ENCODE measurements around the gene CFAP92.

CFAP92 gene, protein sequence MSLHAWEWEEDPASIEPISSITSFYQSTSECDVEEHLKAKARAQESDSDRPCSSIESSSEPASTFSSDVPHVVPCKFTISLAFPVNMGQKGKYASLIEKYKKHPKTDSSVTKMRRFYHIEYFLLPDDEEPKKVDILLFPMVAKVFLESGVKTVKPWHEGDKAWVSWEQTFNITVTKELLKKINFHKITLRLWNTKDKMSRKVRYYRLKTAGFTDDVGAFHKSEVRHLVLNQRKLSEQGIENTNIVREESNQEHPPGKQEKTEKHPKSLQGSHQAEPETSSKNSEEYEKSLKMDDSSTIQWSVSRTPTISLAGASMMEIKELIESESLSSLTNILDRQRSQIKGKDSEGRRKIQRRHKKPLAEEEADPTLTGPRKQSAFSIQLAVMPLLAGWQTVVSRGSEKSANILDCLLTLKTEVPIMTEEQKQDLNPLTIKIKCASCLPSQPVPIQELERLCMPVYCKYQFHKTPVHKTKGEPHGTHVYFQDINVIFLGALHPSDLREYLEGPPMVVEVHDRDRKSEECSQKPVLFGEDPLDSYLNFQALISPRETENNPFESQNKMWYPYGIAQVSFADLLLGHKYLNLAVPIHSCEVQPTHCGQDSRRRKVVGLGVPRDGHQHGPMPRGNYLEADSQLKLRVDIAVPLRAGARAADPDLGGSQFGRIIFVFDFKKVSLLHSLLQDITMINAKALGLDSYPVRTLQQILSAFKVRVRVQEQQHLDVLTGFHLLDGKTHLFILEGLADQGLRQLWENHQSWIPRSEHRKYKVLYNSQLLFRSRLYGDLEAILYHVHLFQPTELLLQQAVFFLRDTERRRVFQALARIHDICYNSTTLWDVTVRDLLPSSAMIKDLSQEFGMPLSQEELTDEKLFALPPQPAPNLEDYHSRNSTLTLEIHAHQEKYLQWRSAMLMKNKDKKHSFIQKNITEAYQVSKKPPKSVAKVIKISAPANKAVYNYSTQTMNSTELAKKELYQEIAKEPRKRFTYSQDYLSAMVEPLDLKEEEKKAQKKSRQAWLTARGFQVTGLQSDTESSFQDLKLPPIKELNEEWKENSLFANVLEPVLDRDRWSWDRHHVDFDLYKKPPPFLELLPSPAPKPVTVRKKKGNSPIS

GRCh38 chr3:128993461-128994172 lies at the start of gene CFAP92:
TSS of gene CFAP92 (minus strand) at chr3:128994076. CDS start at chr3:128993304, 772 bp downstream.
- DNase-seq (ENCODE audit: low read depth in 4 of 4, low spot score in 1 of 4), result peak; percentile 67 to 86 (median 78)

- no peak for DNase-seq (ENCODE audit: low read depth in 4 of 4, low spot score in 1 of 4)
These were observed 46.9 kb upstream of the CFAP92 start for GRCh38 chr3:129040579-129041300.

GRCh38 chr3:129040039-129040336 lies 46.1 kb upstream of the CFAP92 start:
- no peak for DNase-seq (ENCODE audit: low read depth in 4 of 4, low spot score in 1 of 4)

DNA sequence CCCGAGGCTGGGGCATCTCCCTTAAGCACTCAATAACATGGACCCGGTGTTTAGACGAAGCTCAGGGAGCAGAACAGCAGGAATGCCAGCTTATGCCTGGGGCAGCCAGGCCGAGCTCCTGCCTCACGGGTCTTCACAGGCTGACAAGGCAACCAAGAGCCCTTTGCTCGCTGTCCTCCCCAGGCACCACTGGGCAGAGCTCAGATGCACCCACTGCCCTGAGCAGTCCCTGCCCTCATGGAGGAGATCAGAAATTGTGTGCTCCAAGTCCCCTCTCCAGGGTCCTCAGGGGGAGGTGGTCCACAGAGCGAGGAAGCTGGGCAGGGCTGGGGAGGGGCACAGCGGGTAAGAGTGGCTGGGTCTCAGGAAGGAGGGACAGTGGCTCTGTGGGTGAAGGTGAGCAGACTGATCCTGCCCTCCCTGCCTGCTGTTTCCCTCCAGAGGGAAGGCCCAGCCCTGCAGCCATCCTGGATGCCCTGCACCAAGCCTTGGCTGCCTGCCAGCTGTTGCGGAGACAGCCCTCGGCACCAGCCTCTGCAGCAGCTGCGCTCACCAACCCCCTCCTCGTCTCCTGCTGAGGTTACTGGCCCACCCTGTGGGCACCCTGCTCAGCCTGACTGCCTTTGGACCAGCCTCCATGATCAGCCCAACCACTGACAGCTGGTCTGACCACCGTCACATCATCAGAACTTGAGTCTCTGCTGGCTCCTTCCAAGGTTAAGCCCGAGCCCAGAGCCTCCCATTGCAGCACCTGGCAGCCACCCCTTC lies 45.6 kb upstream of the CFAP92 start:
- no peak for DNase-seq (ENCODE audit: low read depth in 4 of 4, low spot score in 1 of 4)

GRCh38 chr3:129038121-129038855 lies 44.4 kb upstream of the CFAP92 start:
- no peak for DNase-seq (ENCODE audit: low read depth in 4 of 4, low spot score in 1 of 4)

- no peak for DNase-seq (ENCODE audit: low read depth in 4 of 4, low spot score in 1 of 4)
These were observed 43.2 kb upstream of the CFAP92 start for GRCh38 chr3:129037093-129037419.

- DNase-seq (ENCODE audit: low read depth in 4 of 4, low spot score in 1 of 4), result no peak
These were observed 42.6 kb upstream of the CFAP92 start for GRCh38 chr3:129036222-129037092.

GRCh38 chr3:129035360-129036221 lies 41.7 kb upstream of the CFAP92 start:
- DNase-seq (ENCODE audit: low read depth in 4 of 4, low spot score in 1 of 4), result no peak

DNA sequence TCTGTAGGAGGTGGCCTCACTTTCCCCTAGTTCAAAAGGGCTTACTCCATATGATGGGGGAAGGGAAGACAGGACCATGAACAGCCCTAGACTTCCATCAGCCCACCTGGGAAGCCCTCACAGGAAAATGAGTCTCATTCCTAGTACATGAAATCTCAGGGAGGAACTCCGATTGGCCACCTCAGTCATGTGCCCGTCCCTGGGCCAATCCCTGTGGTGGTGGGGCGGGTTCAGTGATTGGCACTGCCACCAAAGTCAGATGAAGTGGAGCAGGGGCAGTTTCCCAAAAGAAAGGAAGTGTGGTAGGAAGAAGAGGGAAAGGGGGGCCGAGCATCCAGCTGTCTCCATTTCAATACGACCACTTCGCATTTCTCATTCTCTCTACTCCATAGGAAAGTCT lies 40.8 kb upstream of the CFAP92 start:
- no peak for DNase-seq (ENCODE audit: low read depth in 4 of 4, low spot score in 1 of 4)

DNA sequence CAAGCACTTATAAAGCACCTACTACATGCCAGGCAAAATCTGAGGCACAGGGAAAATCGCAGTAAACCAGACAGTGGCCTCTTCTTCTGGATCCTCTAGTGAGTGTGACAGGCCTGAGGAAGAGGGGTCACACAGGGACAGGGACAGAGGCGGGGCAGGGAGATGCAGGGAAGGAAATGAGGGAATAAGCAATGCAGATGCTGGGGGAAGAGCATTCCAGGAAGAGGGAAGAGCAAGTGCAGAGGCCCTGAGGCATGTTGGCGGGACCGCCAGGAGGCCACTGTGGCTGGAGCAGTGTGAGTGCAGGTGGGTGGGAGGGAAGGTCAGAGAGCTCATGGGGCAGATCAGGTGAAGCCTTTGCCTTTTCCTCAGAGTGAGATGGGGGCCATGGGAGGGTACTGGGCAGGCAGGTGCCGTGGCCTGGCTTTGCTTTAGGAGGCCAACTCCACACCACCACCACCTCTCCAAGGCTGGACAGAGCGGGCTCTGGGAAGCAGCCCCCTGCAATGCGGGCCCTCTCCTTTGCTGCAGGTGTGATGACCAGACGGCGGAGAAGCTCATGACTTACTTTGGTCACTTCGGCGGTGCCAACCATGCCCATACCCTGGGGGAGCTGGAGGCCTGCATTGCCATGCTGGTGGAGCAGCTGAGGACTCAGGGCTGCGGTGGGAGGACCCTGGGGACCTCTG lies 39.9 kb upstream of the CFAP92 start:
- DNase-seq (ENCODE audit: low read depth in 4 of 4, low spot score in 1 of 4), result no peak

- no peak for DNase-seq (ENCODE audit: low read depth in 4 of 4, low spot score in 1 of 4)
These were observed 39.3 kb upstream of the CFAP92 start for GRCh38 chr3:129033151-129033550.

DNA sequence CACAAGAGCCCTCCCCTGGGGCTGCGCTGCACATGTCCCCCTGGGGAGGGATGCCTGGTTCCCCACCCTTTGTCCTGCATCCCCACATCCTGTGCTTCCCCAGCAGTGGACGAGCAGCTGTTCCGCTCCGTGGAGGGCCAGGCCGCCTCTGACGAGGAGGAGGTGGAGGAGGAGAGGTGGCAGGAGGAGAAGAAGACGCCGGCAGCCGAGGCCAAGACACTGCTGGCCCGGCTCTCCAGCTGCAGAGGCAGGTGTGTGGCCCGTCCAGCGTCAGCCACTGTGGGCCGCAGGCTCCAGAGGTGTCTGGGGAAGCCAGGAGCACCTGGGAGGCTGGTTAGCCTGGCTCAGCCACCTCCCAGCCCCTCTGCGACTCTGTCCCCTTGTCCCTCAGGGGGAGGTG lies 38.8 kb upstream of the CFAP92 start:
- DNase-seq (ENCODE audit: low read depth in 4 of 4, low spot score in 1 of 4), result no peak

DNA sequence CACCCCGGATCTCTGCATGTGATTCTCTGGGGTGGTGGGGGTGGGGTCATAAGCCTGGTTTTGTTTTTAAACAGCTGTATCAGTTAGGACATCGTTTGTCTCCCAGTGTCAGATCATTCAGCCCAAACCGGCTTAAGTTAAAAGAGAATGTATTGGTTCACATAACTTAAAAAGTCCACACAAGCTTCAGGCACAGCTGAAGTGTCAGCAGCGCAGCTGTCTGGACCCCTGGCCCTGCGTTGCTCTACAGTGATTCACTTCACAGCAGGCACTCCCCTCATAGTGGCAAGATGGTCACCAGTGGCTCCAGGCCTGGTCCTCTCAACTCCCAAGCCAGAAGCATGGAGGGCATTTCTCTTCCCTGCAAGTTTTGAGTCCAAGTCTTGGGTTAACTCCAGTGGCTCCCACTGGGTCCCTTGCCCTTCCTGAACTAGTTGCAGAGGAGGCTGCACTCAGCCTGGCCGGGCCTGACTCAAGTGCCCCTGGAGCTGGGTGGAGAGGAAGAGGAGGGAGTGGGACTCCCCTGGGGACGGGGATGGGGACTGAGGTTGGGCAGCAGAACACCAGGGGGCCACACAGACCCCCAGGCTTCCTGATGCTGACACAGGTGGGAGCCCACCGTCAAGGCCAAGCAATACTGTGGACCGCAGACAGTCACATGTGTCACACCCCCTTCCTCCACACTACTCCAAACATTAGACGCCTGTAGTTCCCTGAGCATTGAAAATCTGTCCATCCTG lies 37.8 kb upstream of the CFAP92 start:
- DNase-seq (ENCODE audit: low read depth in 4 of 4, low spot score in 1 of 4), result no peak

GRCh38 chr3:129030611-129031010 lies 36.7 kb upstream of the CFAP92 start:
- no peak for DNase-seq (ENCODE audit: low read depth in 4 of 4, low spot score in 1 of 4)

GRCh38 chr3:129028866-129029265 lies 35.0 kb upstream of the CFAP92 start:
- no peak for DNase-seq (ENCODE audit: low read depth in 4 of 4, low spot score in 1 of 4)

- peak in 1 of 4 experiments; percentile 7 for DNase-seq (ENCODE audit: low read depth in 4 of 4, low spot score in 1 of 4)
These were observed 33.6 kb upstream of the CFAP92 start for GRCh38 chr3:129027544-129027880.
